ENCODE results near the gene CDCA4.
A peak's percentile ranks its signal among the peaks of the same experiment; 100 is the strongest.

CDCA4 gene

GRCh38 chr14:105049753-105050550, 29.1 kb upstream of the CDCA4 start:
- TF ChIP-seq GATA3 (IDR thresholded peaks at IDR 0.05; ENCODE audit: low read depth, low read length) (no peak), GATA2 (IDR thresholded peaks at IDR 0.05; ENCODE audit: low read depth, low read length) (no peak)

- TF ChIP-seq GATA3 (IDR thresholded peaks at IDR 0.05; ENCODE audit: low read depth, low read length): no peak
- TF ChIP-seq GATA2 (IDR thresholded peaks at IDR 0.05; ENCODE audit: low read depth, low read length): no peak
Observed at GRCh38 chr14:105047283-105048016, 26.6 kb upstream of the CDCA4 start.

GRCh38 chr14:105046891-105047282, 26.0 kb upstream of the CDCA4 start:
- TF ChIP-seq GATA3 (IDR thresholded peaks at IDR 0.05; ENCODE audit: low read depth, low read length): no peak
- TF ChIP-seq GATA2 (IDR thresholded peaks at IDR 0.05; ENCODE audit: low read depth, low read length): no peak

GRCh38 chr14:105045710-105046326, 24.9 kb upstream of the CDCA4 start:
- no peak for TF ChIP-seq GATA2 (IDR thresholded peaks at IDR 0.05; ENCODE audit: low read depth, low read length)
- no peak for TF ChIP-seq GATA3 (IDR thresholded peaks at IDR 0.05; ENCODE audit: low read depth, low read length)

- TF ChIP-seq GATA3 (IDR thresholded peaks at IDR 0.05; ENCODE audit: low read depth, low read length): no peak
- no peak for TF ChIP-seq GATA2 (IDR thresholded peaks at IDR 0.05; ENCODE audit: low read depth, low read length)
Observed at GRCh38 chr14:105043641-105044040, 22.8 kb upstream of the CDCA4 start.

- TF ChIP-seq GATA3 (IDR thresholded peaks at IDR 0.05; ENCODE audit: low read depth, low read length) (no peak), GATA2 (IDR thresholded peaks at IDR 0.05; ENCODE audit: low read depth, low read length) (no peak)
Observed at GRCh38 chr14:105042813-105043212, 21.9 kb upstream of the CDCA4 start.

GRCh38 chr14:105041841-105042765, 21.2 kb upstream of the CDCA4 start:
- no peak for TF ChIP-seq GATA2 (IDR thresholded peaks at IDR 0.05; ENCODE audit: low read depth, low read length)
- no peak for TF ChIP-seq GATA3 (IDR thresholded peaks at IDR 0.05; ENCODE audit: low read depth, low read length)

- TF ChIP-seq GATA3 (IDR thresholded peaks at IDR 0.05; ENCODE audit: low read depth, low read length): no peak
- TF ChIP-seq GATA2 (IDR thresholded peaks at IDR 0.05; ENCODE audit: low read depth, low read length): no peak
Observed at GRCh38 chr14:105039458-105040205, 18.7 kb upstream of the CDCA4 start.

- no peak for TF ChIP-seq GATA3 (IDR thresholded peaks at IDR 0.05; ENCODE audit: low read depth, low read length)
- TF ChIP-seq GATA2 (IDR thresholded peaks at IDR 0.05; ENCODE audit: low read depth, low read length): no peak
Observed at GRCh38 chr14:105034315-105035039, 13.6 kb upstream of the CDCA4 start.

GRCh38 chr14:105030836-105031396, 10.0 kb upstream of the CDCA4 start:
- TF ChIP-seq GATA2 (IDR thresholded peaks at IDR 0.05; ENCODE audit: low read depth, low read length): no peak
- TF ChIP-seq GATA3 (IDR thresholded peaks at IDR 0.05; ENCODE audit: low read depth, low read length): no peak

GRCh38 chr14:105030194-105030593, 9.3 kb upstream of the CDCA4 start:
- TF ChIP-seq GATA3 (IDR thresholded peaks at IDR 0.05; ENCODE audit: low read depth, low read length): no peak
- no peak for TF ChIP-seq GATA2 (IDR thresholded peaks at IDR 0.05; ENCODE audit: low read depth, low read length)

- TF ChIP-seq GATA2 (IDR thresholded peaks at IDR 0.05; ENCODE audit: low read depth, low read length) (peak; percentile 81), GATA3 (IDR thresholded peaks at IDR 0.05; ENCODE audit: low read depth, low read length) (no peak)
Observed at GRCh38 chr14:105029402-105029801, 8.5 kb upstream of the CDCA4 start.

Measured in SH-SY5Y (cell line).